Measurements from ENCODE around the gene TBC1D9B. TPM values are rescaled to one million over a fixed set of nuclear protein-coding genes. Genes with fewer than 3 reads are reported as not detected.

The TBC1D9B gene
- total and polyA plus RNA-seq, 2 of the 13 experiments (the other 11 are each of a cell fraction or from before 2014, with no cell fraction given) = 35.0 to 50.0 TPM

DNA sequence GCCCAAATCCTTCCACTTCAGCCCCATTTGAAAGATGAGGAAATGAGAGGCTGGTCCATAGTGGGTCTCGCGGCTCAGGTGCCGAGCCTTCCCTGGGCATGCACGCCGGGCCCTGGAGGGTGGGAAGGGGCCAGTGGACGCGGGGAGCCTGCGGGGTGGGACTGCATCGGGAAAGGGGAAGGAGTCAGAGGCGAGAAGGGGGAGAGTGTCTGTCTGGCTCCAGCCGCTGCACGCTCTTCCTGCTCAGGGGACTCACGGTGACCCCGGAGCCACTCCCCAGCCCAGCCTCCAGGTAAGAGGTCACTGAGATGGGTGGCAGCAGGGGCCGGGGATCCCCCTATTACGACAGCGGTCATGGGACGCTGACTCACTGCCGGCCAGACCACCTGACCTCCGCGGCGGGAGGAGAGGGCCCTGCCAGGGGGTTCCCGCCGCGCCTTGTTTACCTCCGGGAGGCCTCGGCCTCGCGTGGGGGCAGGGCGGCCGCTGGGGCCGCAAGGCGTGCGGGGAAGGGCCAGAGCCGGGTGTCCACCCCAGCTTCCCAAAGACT, 88.9 kb downstream of the TBC1D9B start (continued):
- TF ChIP-seq, protein P1, sequence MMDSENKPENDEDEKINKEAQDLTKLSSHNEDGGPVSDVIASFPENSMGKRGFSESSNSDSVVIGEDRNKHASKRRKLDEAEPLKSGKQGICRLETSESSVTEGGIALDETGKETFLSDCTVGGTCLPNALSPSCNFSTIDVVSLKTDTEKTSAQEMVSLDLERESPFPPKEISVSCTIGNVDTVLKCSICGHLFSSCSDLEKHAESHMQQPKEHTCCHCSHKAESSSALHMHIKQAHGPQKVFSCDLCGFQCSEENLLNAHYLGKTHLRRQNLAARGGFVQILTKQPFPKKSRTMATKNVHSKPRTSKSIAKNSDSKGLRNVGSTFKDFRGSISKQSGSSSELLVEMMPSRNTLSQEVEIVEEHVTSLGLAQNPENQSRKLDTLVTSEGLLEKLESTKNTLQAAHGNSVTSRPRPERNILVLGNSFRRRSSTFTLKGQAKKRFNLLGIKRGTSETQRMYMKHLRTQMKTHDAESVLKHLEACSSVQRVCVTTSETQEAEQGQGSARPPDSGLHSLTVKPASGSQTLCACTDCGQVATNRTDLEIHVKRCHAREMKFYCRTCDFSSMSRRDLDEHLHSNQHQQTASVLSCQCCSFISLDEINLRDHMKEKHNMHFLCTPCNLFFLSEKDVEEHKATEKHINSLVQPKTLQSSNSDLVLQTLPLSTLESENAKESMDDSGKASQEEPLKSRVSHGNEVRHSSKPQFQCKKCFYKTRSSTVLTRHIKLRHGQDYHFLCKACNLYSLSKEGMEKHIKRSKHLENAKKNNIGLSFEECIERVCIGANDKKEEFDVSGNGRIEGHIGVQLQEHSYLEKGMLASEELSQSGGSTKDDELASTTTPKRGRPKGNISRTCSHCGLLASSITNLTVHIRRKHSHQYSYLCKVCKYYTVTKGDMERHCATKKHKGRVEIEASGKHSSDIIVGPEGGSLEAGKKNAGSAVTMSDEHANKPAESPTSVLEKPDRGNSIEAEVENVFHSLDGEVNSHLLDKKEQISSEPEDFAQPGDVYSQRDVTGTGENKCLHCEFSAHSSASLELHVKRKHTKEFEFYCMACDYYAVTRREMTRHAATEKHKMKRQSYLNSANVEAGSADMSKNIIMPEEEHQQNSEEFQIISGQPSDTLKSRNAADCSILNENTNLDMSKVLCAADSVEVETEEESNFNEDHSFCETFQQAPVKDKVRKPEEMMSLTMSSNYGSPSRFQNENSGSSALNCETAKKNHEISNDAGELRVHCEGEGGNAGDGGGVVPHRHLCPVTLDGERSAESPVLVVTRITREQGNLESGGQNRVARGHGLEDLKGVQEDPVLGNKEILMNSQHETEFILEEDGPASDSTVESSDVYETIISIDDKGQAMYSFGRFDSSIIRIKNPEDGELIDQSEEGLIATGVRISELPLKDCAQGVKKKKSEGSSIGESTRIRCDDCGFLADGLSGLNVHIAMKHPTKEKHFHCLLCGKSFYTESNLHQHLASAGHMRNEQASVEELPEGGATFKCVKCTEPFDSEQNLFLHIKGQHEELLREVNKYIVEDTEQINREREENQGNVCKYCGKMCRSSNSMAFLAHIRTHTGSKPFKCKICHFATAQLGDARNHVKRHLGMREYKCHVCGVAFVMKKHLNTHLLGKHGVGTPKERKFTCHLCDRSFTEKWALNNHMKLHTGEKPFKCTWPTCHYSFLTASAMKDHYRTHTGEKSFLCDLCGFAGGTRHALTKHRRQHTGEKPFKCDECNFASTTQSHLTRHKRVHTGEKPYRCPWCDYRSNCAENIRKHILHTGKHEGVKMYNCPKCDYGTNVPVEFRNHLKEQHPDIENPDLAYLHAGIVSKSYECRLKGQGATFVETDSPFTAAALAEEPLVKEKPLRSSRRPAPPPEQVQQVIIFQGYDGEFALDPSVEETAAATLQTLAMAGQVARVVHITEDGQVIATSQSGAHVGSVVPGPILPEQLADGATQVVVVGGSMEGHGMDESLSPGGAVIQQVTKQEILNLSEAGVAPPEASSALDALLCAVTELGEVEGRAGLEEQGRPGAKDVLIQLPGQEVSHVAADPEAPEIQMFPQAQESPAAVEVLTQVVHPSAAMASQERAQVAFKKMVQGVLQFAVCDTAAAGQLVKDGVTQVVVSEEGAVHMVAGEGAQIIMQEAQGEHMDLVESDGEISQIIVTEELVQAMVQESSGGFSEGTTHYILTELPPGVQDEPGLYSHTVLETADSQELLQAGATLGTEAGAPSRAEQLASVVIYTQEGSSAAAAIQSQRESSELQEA (CRISPR knock-in tag; IDR thresholded peaks at IDR 0.05; ENCODE audit: not compliant biosample characterization) = no peak
- TF ChIP-seq ZNF235 (CRISPR knock-in tag; IDR thresholded peaks at IDR 0.05; ENCODE audit: borderline replicate concordance) (0 out of 2 replicates have a peak, but pooled peaks have one; percentile 20), ZNF326 (CRISPR knock-in tag; IDR thresholded peaks at IDR 0.05; ENCODE audit: borderline replicate concordance) (no peak), ZNF768 (CRISPR knock-in tag; IDR thresholded peaks at IDR 0.05) (no peak), BRD4 (CRISPR knock-in tag; IDR thresholded peaks at IDR 0.05) (no peak), HIVEP1 (CRISPR knock-in tag; IDR thresholded peaks at IDR 0.05) (peak; percentile 100), SP4 (CRISPR knock-in tag; IDR thresholded peaks at IDR 0.05) (peak; percentile 66), SRF (IDR thresholded peaks at IDR 0.05; ENCODE audit: low read depth, low read length) (no peak), CCAR2 (optimal IDR thresholded peaks at IDR 0.05; ENCODE audit: low read depth, low read length) (no peak), ZZZ3 (CRISPR knock-in tag; IDR thresholded peaks at IDR 0.05; ENCODE audit: borderline replicate concordance) (peak; percentile 66; the same call in 1 of the 2 replicates), EHMT2 (IDR thresholded peaks at IDR 0.05; ENCODE audit: borderline replicate concordance, low read depth, low read length) (no peak), TRIM24 (CRISPR knock-in tag; IDR thresholded peaks at IDR 0.05) (no peak)
- TF ChIP-seq, protein P2, sequence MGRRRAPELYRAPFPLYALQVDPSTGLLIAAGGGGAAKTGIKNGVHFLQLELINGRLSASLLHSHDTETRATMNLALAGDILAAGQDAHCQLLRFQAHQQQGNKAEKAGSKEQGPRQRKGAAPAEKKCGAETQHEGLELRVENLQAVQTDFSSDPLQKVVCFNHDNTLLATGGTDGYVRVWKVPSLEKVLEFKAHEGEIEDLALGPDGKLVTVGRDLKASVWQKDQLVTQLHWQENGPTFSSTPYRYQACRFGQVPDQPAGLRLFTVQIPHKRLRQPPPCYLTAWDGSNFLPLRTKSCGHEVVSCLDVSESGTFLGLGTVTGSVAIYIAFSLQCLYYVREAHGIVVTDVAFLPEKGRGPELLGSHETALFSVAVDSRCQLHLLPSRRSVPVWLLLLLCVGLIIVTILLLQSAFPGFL (CRISPR knock-in tag; IDR thresholded peaks at IDR 0.05) = no peak
- TF ChIP-seq, protein P3, sequence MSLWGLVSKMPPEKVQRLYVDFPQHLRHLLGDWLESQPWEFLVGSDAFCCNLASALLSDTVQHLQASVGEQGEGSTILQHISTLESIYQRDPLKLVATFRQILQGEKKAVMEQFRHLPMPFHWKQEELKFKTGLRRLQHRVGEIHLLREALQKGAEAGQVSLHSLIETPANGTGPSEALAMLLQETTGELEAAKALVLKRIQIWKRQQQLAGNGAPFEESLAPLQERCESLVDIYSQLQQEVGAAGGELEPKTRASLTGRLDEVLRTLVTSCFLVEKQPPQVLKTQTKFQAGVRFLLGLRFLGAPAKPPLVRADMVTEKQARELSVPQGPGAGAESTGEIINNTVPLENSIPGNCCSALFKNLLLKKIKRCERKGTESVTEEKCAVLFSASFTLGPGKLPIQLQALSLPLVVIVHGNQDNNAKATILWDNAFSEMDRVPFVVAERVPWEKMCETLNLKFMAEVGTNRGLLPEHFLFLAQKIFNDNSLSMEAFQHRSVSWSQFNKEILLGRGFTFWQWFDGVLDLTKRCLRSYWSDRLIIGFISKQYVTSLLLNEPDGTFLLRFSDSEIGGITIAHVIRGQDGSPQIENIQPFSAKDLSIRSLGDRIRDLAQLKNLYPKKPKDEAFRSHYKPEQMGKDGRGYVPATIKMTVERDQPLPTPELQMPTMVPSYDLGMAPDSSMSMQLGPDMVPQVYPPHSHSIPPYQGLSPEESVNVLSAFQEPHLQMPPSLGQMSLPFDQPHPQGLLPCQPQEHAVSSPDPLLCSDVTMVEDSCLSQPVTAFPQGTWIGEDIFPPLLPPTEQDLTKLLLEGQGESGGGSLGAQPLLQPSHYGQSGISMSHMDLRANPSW (CRISPR knock-in tag; IDR thresholded peaks at IDR 0.05; ENCODE audit: borderline replicate concordance) = no peak
- TF ChIP-seq, protein P4, sequence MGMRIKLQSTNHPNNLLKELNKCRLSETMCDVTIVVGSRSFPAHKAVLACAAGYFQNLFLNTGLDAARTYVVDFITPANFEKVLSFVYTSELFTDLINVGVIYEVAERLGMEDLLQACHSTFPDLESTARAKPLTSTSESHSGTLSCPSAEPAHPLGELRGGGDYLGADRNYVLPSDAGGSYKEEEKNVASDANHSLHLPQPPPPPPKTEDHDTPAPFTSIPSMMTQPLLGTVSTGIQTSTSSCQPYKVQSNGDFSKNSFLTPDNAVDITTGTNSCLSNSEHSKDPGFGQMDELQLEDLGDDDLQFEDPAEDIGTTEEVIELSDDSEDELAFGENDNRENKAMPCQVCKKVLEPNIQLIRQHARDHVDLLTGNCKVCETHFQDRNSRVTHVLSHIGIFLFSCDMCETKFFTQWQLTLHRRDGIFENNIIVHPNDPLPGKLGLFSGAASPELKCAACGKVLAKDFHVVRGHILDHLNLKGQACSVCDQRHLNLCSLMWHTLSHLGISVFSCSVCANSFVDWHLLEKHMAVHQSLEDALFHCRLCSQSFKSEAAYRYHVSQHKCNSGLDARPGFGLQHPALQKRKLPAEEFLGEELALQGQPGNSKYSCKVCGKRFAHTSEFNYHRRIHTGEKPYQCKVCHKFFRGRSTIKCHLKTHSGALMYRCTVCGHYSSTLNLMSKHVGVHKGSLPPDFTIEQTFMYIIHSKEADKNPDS (CRISPR knock-in tag; IDR thresholded peaks at IDR 0.05) = 0 out of 2 replicates have a peak, but pooled peaks have one; percentile 74

Data from HepG2 (cell line).